ENCODE results near the gene NTM.
"Not testable (repeated sequence)": the region's sequence is repeated elsewhere in the genome, so short reads cannot be mapped to it uniquely, and the experiment has no call there.

NTM gene

GRCh38 chr11:131463649-131464425 lies 93.4 kb downstream of the NTM start:
- DNase-seq (ENCODE audit: low read depth), result no peak

DNA sequence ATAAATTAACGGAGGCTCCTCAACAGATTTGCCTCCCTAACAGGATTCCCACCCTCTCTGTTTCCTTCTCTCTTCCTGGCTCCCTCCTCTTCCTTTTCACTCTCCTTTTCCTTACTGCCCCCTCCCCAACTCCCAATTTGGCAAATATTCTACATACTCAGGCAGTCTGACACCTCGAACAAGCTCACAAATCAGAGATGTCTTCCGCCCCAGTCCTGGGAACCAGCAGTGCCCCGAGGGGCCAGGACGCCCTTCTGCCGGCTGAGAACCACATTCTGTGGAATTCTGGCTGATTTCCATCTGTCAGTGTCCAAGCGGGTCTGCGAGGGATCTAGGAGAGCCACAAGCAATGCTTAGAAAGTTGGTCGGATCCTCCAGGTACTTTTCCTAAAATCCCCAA lies 94.0 kb downstream of the NTM start:
- DNase-seq (ENCODE audit: low read depth), result no peak

GRCh38 chr11:131465039-131465438 lies 94.6 kb downstream of the NTM start:
- no peak for DNase-seq (ENCODE audit: low read depth)

- peak; percentile 6 for DNase-seq (ENCODE audit: low read depth)
Observed at GRCh38 chr11:131465746-131466145, 95.3 kb downstream of the NTM start.

- DNase-seq (ENCODE audit: low read depth), result peak; percentile 1
Observed at GRCh38 chr11:131467645-131468394, 97.4 kb downstream of the NTM start.

DNA sequence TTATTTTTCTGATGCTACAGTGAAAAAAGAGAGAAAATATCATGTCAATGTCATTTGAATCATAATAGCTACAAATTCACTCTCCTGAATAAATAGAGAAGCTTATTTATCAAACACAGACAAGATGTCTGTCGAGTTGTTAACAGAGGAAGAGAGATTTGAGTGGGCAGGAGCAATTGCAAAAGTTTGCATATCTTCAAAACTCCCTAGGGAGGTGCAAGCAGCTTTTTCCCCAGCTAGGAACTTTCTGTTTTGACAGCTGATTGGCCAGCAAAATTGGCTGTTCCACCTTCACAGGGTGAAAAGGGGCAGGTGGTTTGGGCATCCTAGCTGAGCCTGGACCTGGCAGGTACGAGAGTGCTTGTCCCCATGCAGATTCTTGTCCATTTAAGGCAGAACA lies 98.2 kb downstream of the NTM start:
- DNase-seq (ENCODE audit: low read depth), result no peak

GRCh38 chr11:131470216-131470925 lies 100.0 kb downstream of the NTM start:
- no peak for DNase-seq (ENCODE audit: low read depth)

- DNase-seq (ENCODE audit: low read depth), result no peak
Observed at GRCh38 chr11:131471976-131472375, 101.6 kb downstream of the NTM start.

GRCh38 chr11:131474947-131475346 lies 104.5 kb downstream of the NTM start:
- no peak for DNase-seq (ENCODE audit: low read depth)

- DNase-seq (ENCODE audit: low read depth), result no peak
Observed at GRCh38 chr11:131476266-131476665, 105.9 kb downstream of the NTM start.

DNA sequence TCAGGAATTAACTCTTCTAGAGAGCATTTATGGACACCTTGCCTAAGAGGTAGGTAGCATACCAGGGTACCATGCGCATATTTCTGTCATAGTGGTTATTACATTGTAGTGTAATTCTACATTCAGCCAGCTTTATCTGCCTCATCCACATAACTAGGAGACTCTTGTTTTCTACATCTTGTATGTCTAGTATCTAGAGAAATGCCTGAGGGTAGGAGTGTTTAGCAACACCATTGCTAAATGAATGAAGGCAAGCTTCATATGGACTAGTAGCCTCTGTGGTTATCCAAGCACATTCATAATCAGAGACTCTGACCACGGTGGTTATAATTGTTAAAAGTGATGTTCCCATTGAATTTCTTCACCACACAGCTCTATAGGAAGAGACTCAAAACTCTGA lies 107.9 kb downstream of the NTM start:
- no peak for DNase-seq (ENCODE audit: low read depth)

DNA sequence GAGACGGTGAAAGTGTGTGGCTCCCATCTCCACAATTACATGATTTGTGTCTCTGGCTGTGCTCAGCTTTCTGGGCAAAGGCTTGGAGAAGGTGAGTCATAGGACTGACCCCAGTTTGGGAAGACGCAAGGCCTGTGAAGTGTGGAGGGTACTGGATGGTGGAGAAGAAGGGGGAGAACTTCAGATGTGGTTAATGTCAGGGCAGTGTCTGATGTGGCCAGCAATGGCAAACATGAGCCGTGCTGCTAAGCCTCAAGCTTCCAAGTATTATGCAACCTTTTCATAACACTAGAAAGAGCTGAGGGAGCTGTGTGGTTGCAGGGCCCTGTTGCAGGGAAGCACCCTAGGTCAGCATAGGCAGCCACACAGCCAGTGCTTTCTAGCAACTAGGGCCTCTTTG lies 110.9 kb downstream of the NTM start:
- DNase-seq (ENCODE audit: low read depth), result no peak

- no peak for DNase-seq (ENCODE audit: low read depth)
Observed at GRCh38 chr11:131481971-131482370, 111.6 kb downstream of the NTM start.

GRCh38 chr11:131483453-131483852 lies 113.0 kb downstream of the NTM start:
- no peak for DNase-seq (ENCODE audit: low read depth)

DNA sequence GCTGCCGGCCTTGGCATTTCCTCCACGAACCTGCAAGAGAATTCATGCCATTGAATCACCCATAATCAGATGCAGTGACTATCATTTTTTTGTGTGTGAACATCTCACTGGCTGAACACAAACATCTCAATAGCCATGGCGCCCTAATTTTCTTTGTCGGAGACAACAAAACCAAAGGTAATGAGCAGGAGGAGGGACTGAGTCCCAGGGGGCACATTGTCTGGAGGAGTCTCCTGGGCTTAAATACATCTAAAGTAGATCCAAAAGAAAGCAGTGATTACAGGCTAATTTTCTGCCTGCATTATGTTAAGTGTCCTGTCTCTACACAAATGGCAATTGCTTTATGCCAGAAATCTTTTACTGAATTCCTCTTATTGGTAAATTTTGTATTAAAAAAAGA lies 113.5 kb downstream of the NTM start:
- no peak for DNase-seq (ENCODE audit: low read depth)

GRCh38 chr11:131486100-131486499 lies 115.7 kb downstream of the NTM start:
- DNase-seq (ENCODE audit: low read depth), result no peak

DNA sequence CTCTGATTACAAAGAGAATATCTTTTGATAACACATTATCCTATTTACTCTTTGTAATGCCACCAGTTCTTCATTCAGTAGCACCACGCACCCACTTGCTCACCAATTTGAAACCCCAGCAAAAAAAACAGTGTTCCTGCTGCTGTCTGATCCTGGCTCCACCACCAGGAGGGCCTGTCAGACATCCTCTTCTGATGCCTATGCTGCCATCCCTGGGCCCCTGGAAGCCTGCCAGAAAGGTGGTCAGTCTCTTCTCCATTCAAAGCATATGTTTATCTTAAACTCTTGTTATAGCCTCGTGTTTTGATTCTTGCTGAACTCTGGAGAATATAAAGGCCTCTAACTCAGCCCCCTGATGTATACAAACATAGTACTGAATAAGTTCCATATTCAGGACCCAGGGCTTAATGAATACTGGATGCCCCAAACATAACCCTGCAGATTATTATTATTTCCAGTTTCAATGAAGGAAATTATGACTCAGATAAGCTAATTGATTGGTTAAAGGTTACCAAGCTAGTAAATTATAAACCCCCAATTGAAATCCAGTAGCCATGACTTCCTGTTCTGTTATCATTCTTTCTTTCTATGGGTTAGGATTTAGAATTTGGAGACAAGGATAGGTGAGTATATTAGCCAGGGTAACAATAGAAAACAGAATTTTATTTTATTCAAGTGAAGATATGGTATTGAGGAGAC lies 116.7 kb downstream of the NTM start:
- no peak for DNase-seq (ENCODE audit: low read depth)

DNA sequence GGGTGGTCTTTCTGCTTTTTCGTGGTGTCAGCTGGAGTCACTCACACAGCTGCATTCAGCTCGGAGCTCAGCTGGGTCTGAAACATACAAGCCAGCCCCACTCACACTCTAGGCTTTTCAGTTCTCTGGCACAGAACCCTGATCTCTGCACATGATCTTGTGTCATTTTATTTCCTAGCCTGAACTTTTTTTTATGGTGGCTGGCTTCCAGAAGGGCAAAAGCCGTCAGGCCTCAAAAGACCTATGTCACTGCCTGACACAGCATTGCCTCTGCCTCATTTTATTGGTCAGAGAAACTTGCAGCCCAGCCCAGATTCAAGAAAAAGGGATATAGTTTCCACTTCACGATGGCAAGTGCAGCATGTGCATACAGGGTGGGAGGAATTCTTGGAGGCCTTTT lies 117.8 kb downstream of the NTM start:
- DNase-seq (ENCODE audit: low read depth), result no peak

- DNase-seq (ENCODE audit: low read depth), result peak; percentile 23
Observed at GRCh38 chr11:131491503-131491902, 121.1 kb downstream of the NTM start.

GRCh38 chr11:131495423-131495822 lies 125.0 kb downstream of the NTM start:
- DNase-seq (ENCODE audit: low read depth), result no peak

GRCh38 chr11:131497686-131498085 lies 127.3 kb downstream of the NTM start:
- DNase-seq (ENCODE audit: low read depth), result not testable (repeated sequence)

DNA sequence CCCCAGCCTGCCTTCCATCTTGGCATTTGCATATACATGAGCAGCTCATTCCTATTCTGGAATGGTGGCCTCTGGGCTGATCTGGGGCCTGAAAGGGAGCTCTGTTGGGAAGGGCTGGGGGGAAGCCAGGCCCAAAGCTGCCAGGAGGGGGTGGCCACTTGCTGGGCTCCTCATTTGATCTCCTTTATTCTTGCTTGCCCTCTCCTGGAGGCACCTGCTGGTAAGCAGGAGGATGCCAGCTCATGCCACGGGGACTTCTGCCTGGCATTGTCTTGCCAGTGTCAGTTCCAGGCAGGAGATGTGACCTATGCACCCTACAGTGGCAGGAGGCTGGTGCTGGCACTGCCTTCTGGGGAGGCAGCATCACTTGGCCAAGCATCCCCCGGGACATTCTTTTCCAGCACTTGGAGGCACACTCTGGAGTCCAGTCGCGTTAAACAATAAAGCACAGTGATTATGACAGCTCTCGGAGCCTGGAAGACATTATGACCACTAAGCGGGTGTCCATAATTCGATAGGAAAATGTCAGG lies 128.3 kb downstream of the NTM start:
- no peak for DNase-seq (ENCODE audit: low read depth)

Measured in ELR (cell line).